Stimulated activated CD4-positive, alpha-beta T cell treated with anti-CD3 and anti-CD28 coated beads, Interleukin-1b, Interleukin-23, amount 100 ng/mL, for 48 hours (primary cell): ENCODE data around the gene RASL10A.
"Not testable (repeated sequence)": the region's sequence is repeated elsewhere in the genome, so short reads cannot be mapped to it uniquely, and the experiment has no call there.

ENCODE experiments used
- DNase-seq: peaks from one replicate; pipeline ENCODE4 v3.0.0-alpha.2; 2020

Gene RASL10A, protein sequence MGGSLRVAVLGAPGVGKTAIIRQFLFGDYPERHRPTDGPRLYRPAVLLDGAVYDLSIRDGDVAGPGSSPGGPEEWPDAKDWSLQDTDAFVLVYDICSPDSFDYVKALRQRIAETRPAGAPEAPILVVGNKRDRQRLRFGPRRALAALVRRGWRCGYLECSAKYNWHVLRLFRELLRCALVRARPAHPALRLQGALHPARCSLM

DNA sequence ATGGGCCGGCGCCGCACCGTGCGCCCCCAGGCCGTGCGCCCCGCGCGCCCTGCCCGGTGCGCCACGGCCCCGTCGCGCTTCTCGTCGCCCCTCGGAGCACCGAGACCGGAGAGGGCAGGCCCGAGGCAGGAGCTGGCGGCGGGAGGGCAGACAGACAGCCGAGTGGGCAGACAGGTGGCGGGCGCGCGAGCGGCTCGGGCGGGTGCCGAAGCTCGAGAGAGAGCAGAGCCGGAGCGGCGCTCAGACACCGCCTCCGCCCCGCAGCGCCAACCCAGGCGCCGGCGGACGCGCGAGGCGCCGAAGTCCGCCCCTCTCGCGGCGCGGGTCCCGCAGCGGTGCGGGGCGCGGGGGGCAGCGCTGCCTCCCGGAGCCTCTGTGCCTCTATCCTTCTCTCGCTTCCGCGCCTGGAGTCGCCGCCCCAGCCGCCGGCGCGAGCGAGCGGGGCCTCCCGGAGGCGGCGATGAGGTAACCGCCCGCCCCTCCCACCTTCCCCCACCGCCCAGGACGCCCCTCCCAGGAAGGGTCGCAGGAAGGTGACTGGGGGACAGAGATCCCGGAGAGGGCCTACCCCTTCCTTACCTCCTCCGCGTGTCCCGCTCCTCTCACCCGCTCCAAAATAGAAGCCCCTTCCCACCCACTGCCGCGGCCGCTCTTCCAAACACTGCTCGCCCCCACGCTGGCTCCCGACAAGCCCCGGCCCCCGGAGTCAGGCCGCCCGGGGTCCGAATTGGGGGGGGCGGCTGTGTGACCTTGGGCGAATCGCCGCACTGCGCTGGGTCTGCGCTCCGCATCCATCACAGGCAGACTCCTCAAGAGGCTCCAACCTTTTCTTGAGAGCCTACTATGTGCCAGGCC lies at the start of gene RASL10A:
RASL10A (minus strand) TSS at position 412 of the 855 bp plus-strand sequence. CDS start 451 bp downstream, outside the sequence.
- no peak for DNase-seq

- DNase-seq: no peak
These were observed 44.0 kb upstream of the RASL10A start for GRCh38 chr22:29359469-29359868.

DNA sequence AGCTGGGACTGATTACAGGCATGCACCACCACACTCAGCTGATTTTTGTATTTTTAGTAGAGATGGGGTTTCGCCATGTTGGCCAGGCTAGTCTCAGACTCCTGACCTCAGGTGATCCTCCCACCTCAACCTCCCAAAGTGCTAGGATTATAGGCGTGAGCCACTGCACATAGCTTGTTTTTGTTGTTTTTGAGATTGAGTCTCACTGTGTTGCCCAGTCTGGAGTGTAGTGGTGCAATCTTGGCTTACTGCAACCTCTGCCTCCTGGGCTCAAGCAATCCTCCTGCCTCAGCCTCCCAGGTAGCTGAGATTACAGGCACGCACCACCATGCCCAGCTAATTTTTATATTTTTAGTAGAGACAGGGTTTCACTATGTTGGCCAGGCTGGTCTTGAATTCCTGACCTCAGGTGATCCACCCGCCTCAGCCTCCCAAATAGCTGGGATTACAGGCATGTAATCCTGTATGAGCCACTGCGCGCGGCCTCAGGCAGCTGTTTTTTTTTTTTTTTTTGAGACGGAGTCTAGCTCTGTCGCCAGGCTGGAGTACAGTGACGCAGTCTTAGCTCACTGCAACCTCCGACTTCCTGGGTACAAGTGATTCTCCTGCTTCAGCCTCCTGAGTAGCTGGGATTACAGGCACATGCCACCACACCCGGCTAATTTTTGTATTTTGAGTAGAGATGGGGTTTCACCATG lies 41.8 kb upstream of the RASL10A start:
- not testable (repeated sequence) for DNase-seq

GRCh38 chr22:29353860-29354259 lies 38.4 kb upstream of the RASL10A start:
- DNase-seq: no peak

- DNase-seq: no peak
These were observed 37.8 kb upstream of the RASL10A start for GRCh38 chr22:29353286-29353685.

DNA sequence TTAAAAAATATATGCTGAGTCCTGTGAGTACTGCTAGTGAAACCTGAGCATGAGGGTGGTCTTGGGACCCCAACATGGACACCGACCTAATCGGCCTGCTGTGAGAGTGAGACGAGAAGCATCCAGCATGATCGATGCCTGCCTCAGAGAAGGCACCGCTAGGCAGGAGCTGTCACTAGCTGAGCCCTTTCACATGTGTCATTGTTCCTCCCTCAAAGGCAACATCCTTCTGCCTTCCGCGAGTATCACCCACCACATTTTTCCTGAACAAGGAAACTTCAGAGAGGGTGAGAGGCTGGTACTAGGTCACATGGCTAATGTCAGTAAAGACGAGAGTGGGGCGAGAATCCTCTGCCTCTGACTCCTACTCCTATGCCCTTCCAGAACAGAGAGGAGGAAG lies 37.3 kb upstream of the RASL10A start:
- DNase-seq: no peak

DNA sequence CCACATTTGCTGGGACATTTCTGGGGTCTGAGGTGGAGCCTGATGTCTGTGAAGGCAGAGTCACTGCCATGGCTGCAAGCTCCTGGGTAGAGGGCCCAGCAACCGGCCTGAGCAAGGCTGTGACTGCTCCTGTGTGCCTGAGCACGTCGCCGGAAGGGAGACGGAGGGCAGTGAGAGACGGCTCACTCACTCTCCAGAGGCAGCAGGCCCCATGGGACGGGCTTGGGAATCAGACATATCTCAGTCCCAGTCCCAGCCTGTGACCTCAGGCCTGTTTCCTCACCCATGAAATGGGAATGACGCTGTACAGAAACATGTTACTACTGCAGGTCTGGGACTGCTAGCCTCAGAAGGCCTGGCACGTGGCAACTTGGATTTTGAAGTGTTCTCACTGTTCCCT lies 36.4 kb upstream of the RASL10A start:
- DNase-seq: no peak

DNA sequence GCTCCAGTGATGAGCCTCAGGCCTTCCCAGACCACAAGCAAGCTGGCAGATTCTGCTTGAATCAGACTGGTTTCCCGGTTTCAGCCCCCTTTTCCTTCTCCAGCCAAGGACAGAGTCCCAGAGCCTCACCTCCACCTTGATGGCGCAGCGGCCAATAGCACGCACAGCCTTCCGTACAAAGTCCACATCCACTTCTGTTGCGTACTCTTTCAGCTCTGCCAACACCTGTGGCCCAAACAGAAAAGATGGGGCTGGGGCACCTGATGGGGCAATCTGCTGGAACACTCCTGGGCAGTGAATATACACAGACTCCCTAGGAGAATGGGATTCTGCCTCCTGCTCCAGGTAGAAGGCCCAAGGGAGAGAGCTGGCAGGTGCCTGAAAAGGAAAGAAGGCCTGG lies 35.5 kb upstream of the RASL10A start:
- no peak for DNase-seq

DNA sequence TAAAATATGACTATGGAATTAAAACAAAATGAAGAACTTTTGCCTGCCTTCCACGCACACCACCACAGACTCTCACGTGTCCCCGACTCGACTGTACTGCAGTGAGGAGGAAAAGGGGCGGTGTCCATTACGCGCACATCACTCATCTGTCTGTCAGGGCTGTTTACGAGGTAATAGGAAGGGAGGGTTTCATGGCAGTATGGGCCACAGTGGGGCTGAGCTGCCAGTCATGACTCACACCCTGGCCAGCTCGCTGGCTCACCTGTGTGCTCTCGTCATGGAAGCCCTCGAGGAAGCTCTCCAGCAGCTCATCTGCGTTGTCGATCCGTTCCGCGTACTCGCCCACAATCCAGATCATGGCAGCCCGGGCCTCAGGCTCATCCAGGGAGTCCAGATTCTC lies 33.5 kb upstream of the RASL10A start:
- DNase-seq: no peak

DNA sequence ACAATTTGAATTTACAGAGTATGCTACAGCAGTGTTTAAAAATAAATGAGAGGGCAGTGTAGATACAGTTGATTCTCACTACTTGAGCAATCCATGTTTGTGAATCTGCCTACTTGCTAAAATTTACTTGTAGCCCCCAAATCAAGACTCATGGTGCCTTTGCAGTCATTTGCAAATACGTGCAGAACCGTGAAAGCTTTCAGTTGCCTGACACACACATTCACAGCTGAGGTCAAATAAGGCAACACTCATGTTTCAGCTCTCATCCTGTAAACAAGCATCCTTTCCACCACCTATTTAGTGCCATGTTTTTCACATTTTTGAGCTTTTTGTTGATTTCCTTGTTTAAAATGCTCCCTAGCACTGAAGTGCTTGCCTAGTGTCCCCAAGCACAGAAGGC lies 32.5 kb upstream of the RASL10A start:
- DNase-seq: no peak

GRCh38 chr22:29346659-29347058 lies 31.2 kb upstream of the RASL10A start:
- DNase-seq: no peak

DNA sequence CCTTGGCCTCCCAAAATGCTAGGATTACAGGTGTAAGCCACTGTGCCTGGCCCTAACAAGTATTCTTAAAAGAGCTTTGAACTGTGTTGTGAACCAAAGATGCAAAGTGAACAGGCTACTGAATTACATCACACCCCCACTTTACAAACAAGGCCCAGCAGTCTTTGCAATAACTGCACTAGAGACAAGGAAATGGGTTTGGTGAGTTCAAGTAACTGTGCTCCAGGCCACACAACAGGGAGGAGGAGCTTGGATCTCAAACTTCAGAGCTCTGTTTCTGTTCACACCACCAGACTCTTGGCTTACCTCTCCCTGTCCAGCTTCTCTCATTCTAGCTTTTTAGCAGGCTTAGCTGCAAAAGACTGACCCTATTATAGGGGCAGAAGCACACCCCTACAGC lies 30.4 kb upstream of the RASL10A start:
- no peak for DNase-seq

DNA sequence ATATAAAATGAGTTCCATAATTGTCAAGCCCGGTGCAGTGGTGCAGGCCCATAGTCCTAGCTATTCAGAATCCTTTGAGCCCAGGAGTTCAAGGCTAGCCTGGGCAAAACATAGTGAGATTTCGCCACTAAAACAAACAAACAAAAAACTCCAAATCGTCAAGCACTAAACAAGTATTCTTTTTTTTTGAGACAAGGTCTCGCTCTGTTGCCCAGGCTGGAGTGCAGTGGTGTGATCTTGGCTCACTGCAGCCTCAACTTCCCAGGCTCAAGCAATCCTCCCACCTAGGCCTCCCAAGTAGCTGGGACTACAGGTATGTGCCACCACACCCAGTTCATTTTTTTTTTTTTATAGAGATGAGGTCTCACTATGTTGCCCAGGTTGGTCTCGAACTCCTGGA lies 29.4 kb upstream of the RASL10A start:
- not testable (repeated sequence) for DNase-seq

GRCh38 chr22:29344137-29344536 lies 28.6 kb upstream of the RASL10A start:
- no peak for DNase-seq

DNA sequence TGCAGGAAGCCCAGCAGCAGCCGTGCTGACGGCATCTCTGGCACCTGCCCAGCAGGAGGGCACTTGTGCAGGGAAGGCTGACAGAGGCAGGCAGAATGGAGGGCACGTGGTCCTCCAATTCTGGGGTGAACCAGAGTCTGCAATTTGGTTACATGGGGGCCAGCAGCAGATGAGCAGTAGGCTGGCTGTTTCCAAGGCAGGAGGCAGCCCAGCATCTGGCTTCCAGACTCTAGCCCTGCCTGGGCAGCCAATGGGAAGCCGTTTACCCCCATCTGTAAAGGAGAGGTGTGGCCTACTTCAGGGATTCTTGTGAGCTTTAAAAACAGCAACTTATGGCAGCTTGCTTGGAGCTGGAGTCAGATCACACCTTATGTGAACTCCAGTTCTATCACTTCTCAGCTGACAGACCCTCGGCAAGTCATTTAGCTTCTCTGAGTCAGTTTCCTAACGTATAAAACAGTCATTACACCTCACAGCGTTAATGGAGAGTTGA lies 27.9 kb upstream of the RASL10A start:
- DNase-seq: peak; percentile 24

- no peak for DNase-seq
These were observed 27.2 kb upstream of the RASL10A start for GRCh38 chr22:29342577-29343312.

DNA sequence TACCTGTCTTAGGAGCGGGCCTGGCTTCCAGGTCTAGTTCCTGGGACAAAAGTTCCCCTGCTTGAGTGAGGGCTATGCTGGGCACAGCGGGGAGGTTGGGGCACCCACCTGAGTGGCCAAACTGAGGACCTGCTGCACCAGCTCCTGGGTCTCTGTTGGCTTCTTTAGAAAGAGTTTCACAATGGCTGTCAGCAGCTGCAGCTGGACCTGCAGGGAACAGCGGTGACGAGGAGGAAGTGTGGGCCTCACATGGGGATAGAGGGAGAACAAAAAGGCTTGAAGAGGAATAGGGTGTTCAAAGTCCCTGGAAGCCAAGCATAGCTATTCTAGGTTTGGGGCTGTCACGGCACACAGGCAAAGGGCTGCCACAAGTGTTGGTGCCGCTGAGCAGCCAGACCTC lies 26.7 kb upstream of the RASL10A start:
- no peak for DNase-seq

GRCh38 chr22:29341849-29342127 lies 26.3 kb upstream of the RASL10A start:
- DNase-seq: no peak

DNA sequence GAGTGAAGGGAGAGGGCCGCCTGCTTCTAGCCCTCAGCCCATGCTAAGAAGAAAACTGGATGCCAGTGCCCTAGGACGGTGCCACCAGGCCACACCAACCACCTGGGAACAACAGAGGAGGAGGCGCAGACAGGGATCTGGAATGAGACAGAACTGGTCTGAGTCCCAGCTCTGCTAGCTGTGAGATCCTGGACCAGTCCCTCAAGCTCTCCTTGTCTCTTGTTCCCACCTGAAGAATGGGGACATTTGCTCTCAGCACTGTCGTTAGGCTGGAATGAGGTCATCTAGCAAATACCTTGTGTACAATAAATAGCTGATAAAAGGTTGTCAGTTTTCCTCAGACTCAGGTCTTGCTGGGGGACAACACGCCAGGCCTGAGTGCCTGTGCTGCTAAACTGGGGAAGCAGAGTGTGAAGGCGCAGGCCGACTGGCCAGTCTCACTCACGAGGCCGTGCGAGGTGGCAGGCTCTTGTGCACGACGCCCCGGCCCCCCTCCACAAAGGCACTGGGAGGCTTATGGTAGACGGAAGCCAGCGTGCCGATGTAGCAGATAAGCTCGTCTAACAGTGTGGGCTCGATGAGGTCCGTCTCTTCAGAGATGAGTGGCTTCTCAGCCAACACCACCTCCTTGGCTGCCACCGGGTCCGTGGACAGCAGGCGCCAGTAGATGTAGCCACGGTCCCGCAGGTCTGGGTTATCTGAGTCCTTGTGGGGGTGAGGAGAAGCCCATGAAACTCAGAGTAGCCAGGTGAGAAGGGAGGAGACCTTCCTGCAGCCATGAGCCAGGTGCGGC lies 25.8 kb upstream of the RASL10A start:
- no peak for DNase-seq

- DNase-seq: no peak
These were observed 25.1 kb upstream of the RASL10A start for GRCh38 chr22:29340566-29340965.

- no peak for DNase-seq
These were observed 24.1 kb upstream of the RASL10A start for GRCh38 chr22:29339381-29340235.
